ENCODE data around the gene RCAN3.

- TF ChIP-seq CTCF (IDR thresholded peaks at IDR 0.05) (peak; percentile 56 to 74 (median 69)), POLR2A (IDR thresholded peaks at IDR 0.05) (no peak)
Measured at GRCh38 chr1:24586970-24587820, 84.6 kb downstream of the RCAN3 start.

All from tibial nerve (tissue), 3 donors.